GM21515 (cell line): Measurements from ENCODE around the gene FAAP100.

Experiments used
- ATAC-seq: cut with Tn5 transposase; IDR thresholded peaks from one replicate; pipeline ENCODE4 v1.9.1; 2021; ENCODE audit not compliant: unreplicated experiment

Gene FAAP100

DNA sequence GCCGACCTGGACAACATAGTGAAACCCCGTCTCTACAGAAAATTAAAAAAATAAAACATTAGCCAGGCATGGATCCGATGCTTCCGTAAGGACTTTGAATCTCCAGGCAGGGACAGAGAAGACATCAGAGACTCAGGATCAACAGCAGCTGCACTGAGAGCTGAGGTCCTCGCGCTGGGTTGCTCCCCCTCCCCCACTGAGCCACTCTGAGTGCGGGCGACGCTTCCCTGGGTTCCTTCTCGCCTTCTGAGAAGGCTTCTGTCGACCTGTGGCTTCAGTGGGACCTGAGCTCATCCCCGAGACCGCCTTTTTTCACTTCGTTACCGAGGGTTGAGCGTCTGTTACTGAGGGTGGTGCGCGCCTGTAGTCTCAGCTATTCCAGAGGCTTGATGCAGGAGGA lies 60.0 kb downstream of the FAAP100 start:
- ATAC-seq = no peak

GRCh38 chr17:81491761-81492160 lies 60.4 kb downstream of the FAAP100 start:
- no peak for ATAC-seq

DNA sequence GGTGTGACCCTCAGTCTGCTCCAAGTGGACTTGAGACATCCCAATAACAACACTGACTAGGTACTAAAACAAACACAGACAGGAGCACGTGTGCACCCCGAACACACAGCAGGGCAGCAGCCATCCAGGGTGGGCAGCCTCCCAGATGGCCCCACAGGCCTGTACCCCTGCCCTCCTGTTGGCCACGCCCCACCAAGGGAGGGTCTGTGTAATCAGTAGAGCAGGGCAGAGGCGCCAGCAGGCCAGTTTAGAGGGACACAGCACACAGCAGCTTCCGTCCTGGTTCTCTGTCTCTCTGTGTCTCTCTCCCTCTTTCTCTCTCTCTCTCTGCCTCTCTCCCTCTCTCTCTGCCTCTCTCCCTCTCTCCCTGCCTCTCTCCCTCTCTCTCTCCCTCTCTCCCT lies 61.0 kb downstream of the FAAP100 start:
- no peak for ATAC-seq

DNA sequence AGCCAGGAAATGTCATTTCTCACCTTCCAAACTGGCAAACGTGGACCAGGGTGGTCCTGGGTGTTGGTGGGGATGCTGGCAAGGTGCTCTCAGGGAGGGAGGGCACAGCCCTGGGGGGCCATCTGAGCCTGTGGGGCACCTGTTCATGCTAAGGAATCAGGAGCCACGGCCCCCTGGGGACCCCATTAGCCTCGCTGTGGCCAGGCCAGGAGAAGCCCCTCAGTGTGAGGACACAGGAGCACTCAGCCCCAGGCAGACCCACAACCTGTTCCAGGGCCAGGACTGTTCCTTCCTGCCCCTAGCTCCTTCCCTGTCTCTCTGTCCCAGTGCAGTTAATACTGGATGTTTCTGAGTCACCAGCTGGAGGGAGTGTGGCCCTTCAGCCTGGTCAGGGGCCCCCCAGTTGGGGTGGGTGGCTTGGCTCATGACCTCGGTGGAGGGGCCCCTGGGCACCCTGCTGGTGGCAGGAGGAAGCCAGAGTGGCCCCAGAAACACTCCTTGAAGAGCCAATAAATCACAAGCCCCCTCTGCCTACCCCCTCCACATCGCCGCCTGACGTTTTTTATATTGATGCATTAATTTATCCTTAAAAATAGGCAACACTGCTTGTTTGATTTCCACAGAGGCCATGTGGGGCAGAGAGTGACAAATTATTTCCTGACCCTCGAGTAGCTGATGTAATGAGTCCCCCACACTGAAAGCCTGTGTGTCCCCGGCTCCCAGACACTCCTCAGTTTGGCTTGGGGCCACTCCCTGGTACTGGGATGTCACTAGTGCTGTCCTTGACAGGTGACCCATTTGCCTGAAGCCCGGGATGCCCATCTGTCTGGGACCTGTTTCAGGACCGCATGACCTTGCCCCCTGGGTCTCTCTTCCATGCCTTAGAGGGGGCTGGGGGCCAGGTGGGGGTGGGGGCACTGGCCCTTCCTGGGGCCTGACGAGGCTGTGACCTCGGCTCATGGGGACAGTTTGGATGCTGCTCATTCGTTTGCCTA lies 61.9 kb downstream of the FAAP100 start:
- no peak for ATAC-seq
